ENCODE measurements around the gene LAMA2. TPM values are rescaled to one million over a fixed set of nuclear protein-coding genes. Genes with fewer than 3 reads are reported as not detected.
A peak's percentile ranks its signal among the peaks of the same experiment; 100 is the strongest.

The LAMA2 gene
- total and polyA plus RNA-seq, 2 donors (not counting 1 experiment from before 2014, with no cell fraction given): 19.5 to 67.5 TPM

GRCh38 chr6:129262661-129263060, 379.7 kb downstream of the LAMA2 start:
- Histone ChIP-seq H3K4me3 (replicated peaks in 1 of 4; ENCODE audit: control extremely low read depth in 1 of 4, insufficient read depth in 1 of 4, low read depth in 3 of 4, low read length in 4 of 4) (no peak overlapping the region), H3K79me2 (ENCODE audit: control insufficient read depth, insufficient read depth, low read length) (no peaks in the 10 kb centered on the region), H4K20me1 (ENCODE audit: control insufficient read depth, extremely low read depth, insufficient read depth, low read length) (no peaks in the 10 kb centered on the region), H3K27ac (ENCODE audit: insufficient read depth, low read length) (no peak overlapping the region), H3K9ac (ENCODE audit: insufficient read depth, low read length) (no peak overlapping the region), H3K9me3 (ENCODE audit: control insufficient read depth, insufficient read depth, low read depth, low read length) (no peaks in the 10 kb centered on the region), H2AFZ (ENCODE audit: low read length) (no peak overlapping the region), H3K27me3 (ENCODE audit: control insufficient read depth, insufficient read depth, low read length) (no peaks in the 10 kb centered on the region), H3K4me1 (ENCODE audit: control insufficient read depth, extremely low read depth, insufficient read depth, low read length) (peaks cover 3% of the 10 kb centered on the region), H3K36me3 (ENCODE audit: control insufficient read depth, insufficient read depth, low read length) (no peaks in the 10 kb centered on the region), H3K4me2 (ENCODE audit: extremely low read depth, insufficient read depth, low read length) (no peak overlapping the region)
- no peak for TF ChIP-seq EZH2 (IDR thresholded peaks at IDR 0.05; ENCODE audit: low read length, missing control alignments)
- TF ChIP-seq, protein P1, sequence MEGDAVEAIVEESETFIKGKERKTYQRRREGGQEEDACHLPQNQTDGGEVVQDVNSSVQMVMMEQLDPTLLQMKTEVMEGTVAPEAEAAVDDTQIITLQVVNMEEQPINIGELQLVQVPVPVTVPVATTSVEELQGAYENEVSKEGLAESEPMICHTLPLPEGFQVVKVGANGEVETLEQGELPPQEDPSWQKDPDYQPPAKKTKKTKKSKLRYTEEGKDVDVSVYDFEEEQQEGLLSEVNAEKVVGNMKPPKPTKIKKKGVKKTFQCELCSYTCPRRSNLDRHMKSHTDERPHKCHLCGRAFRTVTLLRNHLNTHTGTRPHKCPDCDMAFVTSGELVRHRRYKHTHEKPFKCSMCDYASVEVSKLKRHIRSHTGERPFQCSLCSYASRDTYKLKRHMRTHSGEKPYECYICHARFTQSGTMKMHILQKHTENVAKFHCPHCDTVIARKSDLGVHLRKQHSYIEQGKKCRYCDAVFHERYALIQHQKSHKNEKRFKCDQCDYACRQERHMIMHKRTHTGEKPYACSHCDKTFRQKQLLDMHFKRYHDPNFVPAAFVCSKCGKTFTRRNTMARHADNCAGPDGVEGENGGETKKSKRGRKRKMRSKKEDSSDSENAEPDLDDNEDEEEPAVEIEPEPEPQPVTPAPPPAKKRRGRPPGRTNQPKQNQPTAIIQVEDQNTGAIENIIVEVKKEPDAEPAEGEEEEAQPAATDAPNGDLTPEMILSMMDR (conservative IDR thresholded peaks at IDR 0.05 in 1 of 2, IDR thresholded peaks at IDR 0.05 in 1 of 2; ENCODE audit: low read depth in 1 of 2, low read length in 2 of 2): no peak
- DNase-seq (ENCODE audit: low read depth in 2 of 2): peak in 1 of 2 donors; percentile 15

GRCh38 chr6:129263176-129263575, 380.2 kb downstream of the LAMA2 start:
- no peak overlapping the region for H3K4me2 ChIP-seq (ENCODE audit: extremely low read depth, insufficient read depth, low read length)
- H3K27me3 ChIP-seq (ENCODE audit: control insufficient read depth, insufficient read depth, low read length): no peaks in the 10 kb centered on the region
- H3K27ac ChIP-seq (ENCODE audit: insufficient read depth, low read length): no peak overlapping the region
- H3K9ac ChIP-seq (ENCODE audit: insufficient read depth, low read length): no peak overlapping the region
- H3K4me1 ChIP-seq (ENCODE audit: control insufficient read depth, extremely low read depth, insufficient read depth, low read length): peaks cover 3% of the 10 kb centered on the region
- H3K79me2 ChIP-seq (ENCODE audit: control insufficient read depth, insufficient read depth, low read length): no peaks in the 10 kb centered on the region
- H3K9me3 ChIP-seq (ENCODE audit: control insufficient read depth, insufficient read depth, low read depth, low read length): no peaks in the 10 kb centered on the region
- TF ChIP-seq, protein P1 (conservative IDR thresholded peaks at IDR 0.05 in 1 of 2, IDR thresholded peaks at IDR 0.05 in 1 of 2; ENCODE audit: low read depth in 1 of 2, low read length in 2 of 2): no peak
- TF ChIP-seq EZH2 (IDR thresholded peaks at IDR 0.05; ENCODE audit: low read length, missing control alignments): no peak
- no peak overlapping the region for H3K4me3 ChIP-seq (replicated peaks in 1 of 4; ENCODE audit: control extremely low read depth in 1 of 4, insufficient read depth in 1 of 4, low read depth in 3 of 4, low read length in 4 of 4)
- H3K36me3 ChIP-seq (ENCODE audit: control insufficient read depth, insufficient read depth, low read length): no peaks in the 10 kb centered on the region
- DNase-seq (ENCODE audit: low read depth in 2 of 2): no peak
- no peaks in the 10 kb centered on the region for H4K20me1 ChIP-seq (ENCODE audit: control insufficient read depth, extremely low read depth, insufficient read depth, low read length)
- no peak overlapping the region for H2AFZ ChIP-seq (ENCODE audit: low read length)

GRCh38 chr6:129264480-129265045, 381.6 kb downstream of the LAMA2 start:
- Histone ChIP-seq H3K9me3 (ENCODE audit: control insufficient read depth, insufficient read depth, low read depth, low read length) (no peaks in the 10 kb centered on the region), H3K4me2 (ENCODE audit: extremely low read depth, insufficient read depth, low read length) (no peak overlapping the region), H3K36me3 (ENCODE audit: control insufficient read depth, insufficient read depth, low read length) (no peaks in the 10 kb centered on the region), H3K27me3 (ENCODE audit: control insufficient read depth, insufficient read depth, low read length) (no peaks in the 10 kb centered on the region), H3K4me3 (replicated peaks in 1 of 4; ENCODE audit: control extremely low read depth in 1 of 4, insufficient read depth in 1 of 4, low read depth in 3 of 4, low read length in 4 of 4) (no peak overlapping the region), H4K20me1 (ENCODE audit: control insufficient read depth, extremely low read depth, insufficient read depth, low read length) (no peaks in the 10 kb centered on the region), H3K4me1 (ENCODE audit: control insufficient read depth, extremely low read depth, insufficient read depth, low read length) (peaks cover 3% of the 10 kb centered on the region), H3K9ac (ENCODE audit: insufficient read depth, low read length) (no peak overlapping the region), H2AFZ (ENCODE audit: low read length) (no peak overlapping the region), H3K79me2 (ENCODE audit: control insufficient read depth, insufficient read depth, low read length) (no peaks in the 10 kb centered on the region), H3K27ac (ENCODE audit: insufficient read depth, low read length) (no peak overlapping the region)
- peak; percentile 9 to 38 for DNase-seq (ENCODE audit: low read depth in 2 of 2)
- no peak for TF ChIP-seq EZH2 (IDR thresholded peaks at IDR 0.05; ENCODE audit: low read length, missing control alignments)
- TF ChIP-seq, protein P1 (conservative IDR thresholded peaks at IDR 0.05 in 1 of 2, IDR thresholded peaks at IDR 0.05 in 1 of 2; ENCODE audit: low read depth in 1 of 2, low read length in 2 of 2): no peak

Data from fibroblast of lung (primary cell).